HG03196 (cell line): ENCODE data around the gene COPB2.

ENCODE experiments used
- ATAC-seq: cut with Tn5 transposase; IDR thresholded peaks from one replicate; pipeline ENCODE4 v1.9.1; 2021; ENCODE audit not compliant: unreplicated experiment

The COPB2 gene

DNA sequence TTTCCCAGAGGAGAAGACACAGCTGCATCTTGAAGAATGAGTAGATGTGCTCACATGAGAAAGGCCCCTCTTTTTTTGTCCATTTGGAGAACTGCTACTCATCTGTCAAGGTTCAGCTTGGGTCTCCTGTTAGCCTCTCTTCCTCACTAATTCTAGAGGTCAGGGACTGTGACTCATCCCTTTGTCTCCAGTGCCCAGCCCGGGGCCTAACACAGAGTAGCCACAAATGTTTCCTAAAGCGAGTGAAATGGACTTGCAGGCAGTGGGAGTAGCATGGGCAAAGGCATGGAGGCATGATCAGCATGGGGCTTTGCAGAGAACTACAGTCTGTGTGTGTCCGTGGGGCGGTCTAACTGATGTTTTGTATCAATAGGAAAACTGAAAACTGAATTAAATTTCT is 79.6 kb downstream of the COPB2 start:
- no peak for ATAC-seq

DNA sequence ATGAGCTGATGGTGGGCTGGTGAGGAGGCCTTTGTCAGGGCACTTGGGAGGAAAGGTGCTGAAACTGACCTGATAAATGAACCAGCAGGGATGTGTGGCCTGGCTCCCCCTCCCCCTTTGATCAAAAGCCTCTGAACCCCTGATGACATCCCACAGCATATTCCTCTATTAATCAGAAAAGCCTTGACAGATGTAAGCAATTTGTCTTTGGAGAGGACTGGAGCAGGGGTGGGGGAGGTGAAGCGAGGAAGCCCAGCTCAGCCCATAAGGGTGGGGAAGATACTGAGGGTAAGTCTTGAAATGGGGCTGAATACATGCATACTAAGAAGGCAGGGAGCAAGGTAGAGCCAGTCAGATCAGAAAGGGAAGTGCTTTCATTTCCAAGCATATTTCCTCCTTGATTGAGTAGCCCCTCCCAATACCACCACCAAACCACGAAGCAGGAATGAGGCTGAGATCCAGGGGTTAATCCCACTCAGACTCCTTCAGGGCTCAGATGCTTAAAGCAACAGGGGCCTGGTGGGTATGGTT is 80.3 kb downstream of the COPB2 start:
- ATAC-seq: no peak

DNA sequence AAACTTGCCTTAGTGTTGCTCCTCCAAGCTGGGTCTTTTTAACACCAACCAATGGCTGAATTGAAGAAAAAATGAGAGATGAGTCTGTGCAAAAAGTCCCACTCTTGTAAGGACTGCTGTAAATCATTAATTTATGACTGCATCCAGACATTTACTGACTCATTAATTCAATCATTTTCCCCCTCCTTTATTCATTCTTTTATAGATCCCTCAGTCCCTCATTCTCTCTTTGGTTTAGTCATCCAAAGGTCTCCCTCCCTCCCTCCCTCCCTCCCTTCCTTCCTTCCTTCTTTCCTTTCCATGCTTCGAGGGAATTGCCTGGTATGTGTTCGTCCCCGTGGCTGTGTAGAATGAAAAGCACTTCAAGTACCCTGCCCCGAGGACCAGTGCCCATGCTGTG is 80.9 kb downstream of the COPB2 start:
- no peak for ATAC-seq

DNA sequence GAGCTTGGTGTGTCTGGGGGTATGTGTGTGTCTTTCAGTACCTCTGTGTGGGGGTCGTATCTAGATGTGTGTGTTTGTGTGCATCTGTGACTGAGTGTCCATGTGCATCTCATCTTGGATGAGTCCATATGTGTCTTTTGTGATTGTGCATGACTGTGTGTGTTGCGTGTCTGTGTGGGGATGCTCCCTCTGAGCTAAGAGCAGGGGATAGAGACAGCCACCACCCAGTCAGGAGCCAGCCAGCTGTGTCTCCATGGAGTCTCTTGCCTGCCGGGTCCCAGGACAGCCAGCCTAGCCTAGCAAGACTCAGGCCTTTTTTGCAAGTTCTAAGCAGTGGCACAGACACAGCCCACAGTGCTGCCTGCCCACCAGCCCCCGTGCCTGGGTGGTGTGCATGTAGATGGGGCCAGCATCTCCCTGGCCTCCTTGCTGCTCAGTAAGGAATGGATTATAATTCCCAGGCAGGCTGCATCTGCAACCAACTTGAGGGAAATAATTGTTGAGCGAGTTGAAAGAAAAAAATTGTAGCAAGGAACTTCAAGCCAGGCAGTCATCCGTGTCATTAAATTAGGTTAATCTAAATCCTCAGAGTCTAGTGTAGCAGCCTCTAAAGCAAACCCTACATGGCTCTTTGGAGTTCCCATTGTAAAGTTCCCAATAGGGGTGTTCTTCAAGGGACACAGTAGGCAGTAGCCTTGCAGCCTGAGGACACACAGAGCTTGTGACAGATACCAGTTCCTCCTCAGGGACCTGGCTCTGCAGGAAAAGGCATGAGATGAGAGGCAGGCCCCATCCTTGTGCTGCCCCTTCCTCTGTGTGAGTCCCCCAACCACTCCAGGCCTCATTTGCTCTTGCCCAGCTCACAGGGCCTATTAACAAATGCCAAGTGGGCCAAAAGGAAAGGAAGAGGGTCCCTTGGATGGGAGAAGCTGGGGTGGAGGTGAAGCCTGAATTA is 81.6 kb downstream of the COPB2 start:
- ATAC-seq: no peak
